Renal cortex interstitium (tissue), 11 donors: ENCODE data around the gene CCDC3. TPM values are rescaled to one million over a fixed set of nuclear protein-coding genes. Genes with fewer than 3 reads are reported as not detected.

Experiments
- DNase-seq, 11 donors: peaks; one replicate each; pipeline ENCODE4 v3.0.0-alpha.2; 2013; ENCODE audit warnings: low read depth in 9 of 11, low spot score in 4 of 11; ENCODE audit errors: extremely low read depth in 1 of 11
- polyA plus RNA-seq, 3 donors: library from polyadenylated mRNA; unstranded; fragments of 120-200 nt; gene quantifications; one replicate each; pipeline ENCODE4 v1.2.1, GENCODE V29; 2013; ENCODE audit not compliant: insufficient read length in 3 of 3

Gene CCDC3
- polyA plus RNA-seq, 3 donors, result 10.9 to 13.8 (median 13.5) TPM

- no peak for DNase-seq
Measured at GRCh38 chr10:12909182-12909835, 92.2 kb downstream of the CCDC3 start.

GRCh38 chr10:12908773-12909172 lies 92.7 kb downstream of the CCDC3 start:
- DNase-seq, result no peak

GRCh38 chr10:12907656-12908055 lies 93.9 kb downstream of the CCDC3 start:
- peak in 4 of 11 donors; percentile 20 to 46 (median 31) for DNase-seq

GRCh38 chr10:12906051-12906541 lies 95.4 kb downstream of the CCDC3 start:
- DNase-seq, result no peak

GRCh38 chr10:12905067-12905466 lies 96.4 kb downstream of the CCDC3 start:
- DNase-seq, result no peak

GRCh38 chr10:12902851-12903358 lies 98.6 kb downstream of the CCDC3 start:
- DNase-seq, result no peak

- peak; percentile 49 to 82 (median 69) for DNase-seq
Measured at GRCh38 chr10:12902135-12902572, 99.4 kb downstream of the CCDC3 start.

- no peak for DNase-seq
Measured at GRCh38 chr10:12899546-12899945, 102.0 kb downstream of the CCDC3 start.

- DNase-seq, result no peak
Measured at GRCh38 chr10:12898271-12898670, 103.2 kb downstream of the CCDC3 start.

GRCh38 chr10:12897278-12897677 lies 104.2 kb downstream of the CCDC3 start:
- DNase-seq, result no peak

- DNase-seq, result no peak
Measured at GRCh38 chr10:12896251-12896650, 105.3 kb downstream of the CCDC3 start.

GRCh38 chr10:12892924-12893323 lies 108.6 kb downstream of the CCDC3 start:
- no peak for DNase-seq

GRCh38 chr10:12890958-12891357 lies 110.6 kb downstream of the CCDC3 start:
- DNase-seq, result no peak

- DNase-seq, result no peak
Measured at GRCh38 chr10:12888470-12888869, 113.0 kb downstream of the CCDC3 start.

- no peak for DNase-seq
Measured at GRCh38 chr10:12887780-12888179, 113.7 kb downstream of the CCDC3 start.

- DNase-seq, result no peak
Measured at GRCh38 chr10:12884851-12885250, 116.7 kb downstream of the CCDC3 start.

GRCh38 chr10:12880423-12880822 lies 121.1 kb downstream of the CCDC3 start:
- no peak for DNase-seq

- no peak for DNase-seq
Measured at GRCh38 chr10:12877150-12877549, 124.4 kb downstream of the CCDC3 start.

- no peak for DNase-seq
Measured at GRCh38 chr10:12876266-12876665, 125.2 kb downstream of the CCDC3 start.

GRCh38 chr10:12875100-12875499 lies 126.4 kb downstream of the CCDC3 start:
- peak in 2 of 11 donors; percentile 9 to 12 for DNase-seq

GRCh38 chr10:12874501-12874900 lies 127.0 kb downstream of the CCDC3 start:
- DNase-seq, result no peak
